IMR-90 (cell line): ENCODE data around the gene CHMP6. TPM values are rescaled to one million over a fixed set of nuclear protein-coding genes. Genes with fewer than 3 reads are reported as not detected.

Experiments used
- ATAC-seq: fragments of 200-7000 bp; cut with Tn5 transposase; 2 replicates; pipeline ENCODE4 v1.9.1; 2020; ENCODE audit warnings: low read depth, mild to moderate bottlenecking, moderate library complexity
- BruUV-seq: library from RNA; stranded (reverse); fragments of 400-500 nt; replicated peaks from 2 replicates; lab custom pipeline; 2021; lab: Mats Ljungman, UMichigan
- CTCF ChIA-PET: fragments of 300-600 bp; formaldehyde crosslinking; extraction: SDS; loops from one replicate; lab custom pipeline; 2021; ENCODE audit warnings: antibody characterized with exemption; lab: Yijun Ruan, JAX
- POLR2A ChIA-PET: fragments of 300-600 bp; sonication (Branson Sonifier 250); formaldehyde crosslinking; loops from one replicate; lab custom pipeline; 2022; ENCODE audit warnings: antibody characterized with exemption; ENCODE audit not compliant: unreplicated experiment; lab: Charles Lee
- DNase-seq: peaks from one replicate; pipeline ENCODE4 v3.0.0; 2013
- H2AFZ ChIP-seq: replicated peaks from 2 replicates; pipeline ENCODE3; 2013; ENCODE audit warnings: low read length, mild to moderate bottlenecking; ENCODE audit not compliant: poor library complexity
- H2AK5ac ChIP-seq: 2 replicates; pipeline ENCODE4 v1.6.1; 2013; ENCODE audit warnings: low read depth, low read length, inconsistent platforms
- H2AK9ac ChIP-seq: replicated peaks from 2 replicates; pipeline ENCODE3; 2013; ENCODE audit warnings: mild to moderate bottlenecking, low read depth, low read length, moderate library complexity; ENCODE audit not compliant: poor library complexity
- H2BK120ac ChIP-seq: 2 replicates; pipeline ENCODE4 v1.6.1; 2013; ENCODE audit warnings: low read depth, low read length, inconsistent platforms
- H2BK15ac ChIP-seq: 3 replicates; pipeline ENCODE4 v1.6.1; 2013; ENCODE audit warnings: low read depth, low read length, inconsistent platforms
- H2BK20ac ChIP-seq: 2 replicates; pipeline ENCODE4 v1.6.1; 2013; ENCODE audit warnings: low read depth, mild to moderate bottlenecking, inconsistent platforms, low read length, moderate library complexity
- H2BK5ac ChIP-seq: 2 replicates; pipeline ENCODE4 v1.6.1; 2013; ENCODE audit warnings: mild to moderate bottlenecking, low read depth, low read length, inconsistent platforms; ENCODE audit not compliant: poor library complexity, severe bottlenecking
- H3K14ac ChIP-seq: replicated peaks from 2 replicates; pipeline ENCODE4 v1.6.1; 2013; ENCODE audit warnings: low read depth, low read length, inconsistent platforms
- H3K18ac ChIP-seq: 2 replicates; pipeline ENCODE4 v1.6.1; 2013; ENCODE audit warnings: low read depth, low read length, control low read depth
- H3K23ac ChIP-seq: 2 replicates; pipeline ENCODE4 v1.6.1; 2013; ENCODE audit warnings: low read depth, low read length, inconsistent platforms
- H3K27ac ChIP-seq: 2 replicates; pipeline ENCODE4 v1.5.1; 2013; ENCODE audit warnings: mild to moderate bottlenecking, control low read depth, low read length; ENCODE audit not compliant: insufficient read depth
- H3K27me3 ChIP-seq: 2 replicates; pipeline ENCODE4 v1.6.1; 2013; ENCODE audit warnings: low read length; ENCODE audit not compliant: control insufficient read depth, insufficient read depth
- H3K36me3 ChIP-seq: 2 replicates; pipeline ENCODE4 v1.6.1; 2013; ENCODE audit warnings: low read length, mixed read lengths; ENCODE audit not compliant: control insufficient read depth, insufficient read depth
- H3K4ac ChIP-seq: 2 replicates; pipeline ENCODE4 v1.6.1; 2013; ENCODE audit warnings: low read depth, low read length, inconsistent platforms
- H3K4me1 ChIP-seq: 2 replicates; pipeline ENCODE4 v1.6.1; 2013; ENCODE audit warnings: low read length, mixed read lengths; ENCODE audit not compliant: control insufficient read depth, insufficient read depth
- H3K4me2 ChIP-seq: 2 replicates; pipeline ENCODE4 v1.6.1; 2013; ENCODE audit warnings: low read depth, mild to moderate bottlenecking, control low read depth, low read length, moderate library complexity
- H3K4me3 ChIP-seq: 2 replicates; pipeline ENCODE4 v1.5.1; 2013; ENCODE audit warnings: low read depth, mild to moderate bottlenecking, control low read depth, low read length, moderate library complexity; ENCODE audit not compliant: insufficient read depth
- H3K56ac ChIP-seq: 2 replicates; pipeline ENCODE4 v1.6.1; 2013; ENCODE audit warnings: low read length, inconsistent platforms; ENCODE audit not compliant: insufficient read depth; ENCODE audit errors: extremely low read depth
- H3K79me1 ChIP-seq, 2 experiments: 2 replicates each; pipeline ENCODE4 v1.6.1; 2013; ENCODE audit warnings: low read length in 2 of 2, inconsistent platforms in 1 of 2, low read depth in 1 of 2
- H3K9ac ChIP-seq: 2 replicates; pipeline ENCODE4 v1.6.1; 2013; ENCODE audit warnings: low read depth, low read length, control low read depth
- H3K9me1 ChIP-seq: 2 replicates; pipeline ENCODE4 v1.6.1; 2013; ENCODE audit warnings: low read length, inconsistent platforms; ENCODE audit not compliant: insufficient read depth
- H3K9me3 ChIP-seq: 2 replicates; pipeline ENCODE4 v1.6.1; 2013; ENCODE audit warnings: low read length; ENCODE audit not compliant: control insufficient read depth, insufficient read depth
- H4K20me1 ChIP-seq: 2 replicates; pipeline ENCODE4 v1.6.1; 2013; ENCODE audit warnings: low read length, inconsistent platforms; ENCODE audit not compliant: insufficient read depth
- H4K5ac ChIP-seq: 2 replicates; pipeline ENCODE4 v1.6.1; 2013; ENCODE audit warnings: mild to moderate bottlenecking, low read depth, low read length, control low read depth
- H4K8ac ChIP-seq, 2 experiments: 2 replicates each; pipeline ENCODE4 v1.6.1; 2013; ENCODE audit warnings: low read depth in 2 of 2, low read length in 2 of 2, control low read depth in 1 of 2, inconsistent platforms in 1 of 2
- H4K91ac ChIP-seq: 2 replicates; pipeline ENCODE4 v1.6.1; 2013; ENCODE audit warnings: low read depth, low read length, inconsistent platforms; ENCODE audit not compliant: insufficient read depth
- BHLHE40 ChIP-seq: fragments of 150-350 bp; IDR thresholded peaks from 2 replicates; pipeline ENCODE4 v1.6.1; 2016; ENCODE audit warnings: mild to moderate bottlenecking, low read depth, low read length
- CEBPB ChIP-seq: IDR thresholded peaks from 2 replicates; pipeline ENCODE4 v1.6.1; 2012; ENCODE audit warnings: low read depth, low read length, improper control_type of control experiment
- CHD1 ChIP-seq: IDR thresholded peaks from 2 replicates; pipeline ENCODE4 v1.6.1; 2012; ENCODE audit warnings: low read depth, low read length, improper control_type of control experiment
- CTCF ChIP-seq: conservative IDR thresholded peaks from 2 replicates; pipeline ENCODE4 v1.5.1; 2012; ENCODE audit warnings: mild to moderate bottlenecking, low read depth, low read length, improper control_type of control experiment
- ELK1 ChIP-seq: fragments of 150-350 bp; IDR thresholded peaks from 2 replicates; pipeline ENCODE4 v1.6.1; 2016; ENCODE audit warnings: low read depth, mild to moderate bottlenecking, low read length, moderate library complexity, borderline replicate concordance
- FOS ChIP-seq: fragments of 150-350 bp; IDR thresholded peaks from 2 replicates; pipeline ENCODE4 v1.6.1; 2016; ENCODE audit warnings: low read depth, low read length
- MAZ ChIP-seq: IDR thresholded peaks from 2 replicates; pipeline ENCODE4 v1.6.1; 2012; ENCODE audit warnings: low read depth, mild to moderate bottlenecking, low read length, improper control_type of control experiment, moderate library complexity, borderline replicate concordance
- MXI1 ChIP-seq: IDR thresholded peaks from 2 replicates; pipeline ENCODE4 v1.6.1; 2012; ENCODE audit warnings: low read depth, mild to moderate bottlenecking, low read length, moderate library complexity, borderline replicate concordance
- NFE2L2 ChIP-seq: fragments of 150-350 bp; IDR thresholded peaks from 2 replicates; pipeline ENCODE4 v1.6.1; 2016; ENCODE audit warnings: low read depth, mild to moderate bottlenecking, low read length
- RAD21 ChIP-seq: IDR thresholded peaks from 2 replicates; pipeline ENCODE4 v1.6.1; 2012; ENCODE audit warnings: low read length, improper control_type of control experiment
- RCOR1 ChIP-seq: IDR thresholded peaks from 2 replicates; pipeline ENCODE4 v1.6.1; 2012; ENCODE audit warnings: mild to moderate bottlenecking, low read length, improper control_type of control experiment; ENCODE audit not compliant: insufficient replicate concordance
- RFX5 ChIP-seq: IDR thresholded peaks from 2 replicates; pipeline ENCODE4 v1.8.0; 2012; ENCODE audit warnings: low read depth, mild to moderate bottlenecking, low read length, moderate library complexity
- SMC3 ChIP-seq: fragments of 150-350 bp; IDR thresholded peaks from 2 replicates; pipeline ENCODE4 v1.6.1; 2016; ENCODE audit warnings: low read depth, mild to moderate bottlenecking, antibody characterized with exemption, low read length, moderate library complexity
- USF2 ChIP-seq: fragments of 150-350 bp; IDR thresholded peaks from 2 replicates; pipeline ENCODE4 v1.6.1; 2017; ENCODE audit warnings: mild to moderate bottlenecking, antibody characterized with exemption, low read length, low read depth
- WGBS, 2 experiments: methylation state at CpG; one replicate each; pipeline versions ENCODE4 v1.1.5 to v1.1.7; 2013; ENCODE audit warnings: missing lambda C conversion rate in 2 of 2; ENCODE audit not compliant: insufficient read length in 1 of 2; ENCODE audit errors: extremely low coverage in 2 of 2; 5-methylcytosine and 5-hydroxymethylcytosine counted together
- dilution Hi-C: fragments of 300-500 bp; cut with HindIII; formaldehyde crosslinking; loops from one replicate; pipeline ENCODE4 v1.14.3; 2018; ENCODE audit warnings: low sequenced_read_pairs; ENCODE audit not compliant: unreplicated experiment
- in situ Hi-C: fragments of 300-500 bp; cut with MboI; formaldehyde crosslinking; loops from 3 replicates; pipeline ENCODE4 v1.14.3; 2019; ENCODE audit warnings: low sequenced_read_pairs, inconsistent platforms, mixed read lengths
- intact Hi-C: fragments of 100-400 bp; cut with micrococcal nuclease; formaldehyde crosslinking; loops from 2 replicates; pipeline ENCODE4 v1.10.0; 2022
- polyA plus RNA-seq, 3 experiments: library from polyadenylated mRNA; depleted of rRNA; stranded (reverse); fragments of >200 nt; gene quantifications; 2 replicates each; pipeline ENCODE4 v1.2.3, GENCODE V29; 2012; ENCODE audit warnings: low replicate concordance in 1 of 3
- total RNA-seq: library from RNA; depleted of rRNA; stranded (reverse); fragments of >200 nt; gene quantifications from 2 replicates; pipeline ENCODE4 v1.2.3, GENCODE V29; 2012

Gene CHMP6
- total and polyA plus RNA-seq, 2 of the 4 experiments (the other 2 are of a cell fraction) = 5.0 to 40.3 TPM

GRCh38 chr17:80996422-80997305 is 5.0 kb downstream of the CHMP6 start:
- Histone ChIP-seq H3K9ac (no peak overlapping the region), H3K14ac (no peak overlapping the region), H3K4me3 (no peak overlapping the region), H3K18ac (no peak overlapping the region), H3K36me3 (peaks cover 49% of the 10 kb centered on the region), H4K20me1 (no peaks in the 10 kb centered on the region; the same call in 1 of the 2 replicates), H3K4ac (no peak overlapping the region), H3K79me1 (peaks cover 11 to 22% of the 10 kb centered on the region in 2 experiments; a peak in 3 of 4 replicates), H2AK9ac (peak overlapping the region; percentile 37), H2AFZ (no peak overlapping the region), H2BK15ac (no peak overlapping the region), H3K9me1 (no peaks in the 10 kb centered on the region), H3K27me3 (no peaks in the 10 kb centered on the region), H2BK5ac (no peak overlapping the region), H4K91ac (no peak overlapping the region), H2AK5ac (no peak overlapping the region), H3K27ac (no peak overlapping the region), H3K23ac (no peak overlapping the region), H3K4me2 (no peak overlapping the region), H3K4me1 (peaks cover 3% of the 10 kb centered on the region), H2BK120ac (no peak overlapping the region), H3K56ac (no peak overlapping the region), H2BK20ac (no peak overlapping the region), H3K9me3 (no peaks in the 10 kb centered on the region), H4K8ac (no peak overlapping the region), H4K5ac (no peak overlapping the region)
- ChIA-PET CTCF (no interaction called here), POLR2A (no interaction called here)
- TF ChIP-seq RFX5 = no peak
- TF ChIP-seq CTCF = no peak
- no peak for TF ChIP-seq CHD1
- no peak for TF ChIP-seq RAD21
- no peak for TF ChIP-seq CEBPB
- no peak for TF ChIP-seq MAZ
- no peak for TF ChIP-seq FOS
- TF ChIP-seq SMC3 = no peak
- no peak for TF ChIP-seq USF2
- TF ChIP-seq NFE2L2 = no peak
- TF ChIP-seq MXI1 = no peak
- no peak for TF ChIP-seq ELK1
- TF ChIP-seq BHLHE40 = no peak
- TF ChIP-seq RCOR1 = no peak
- ATAC-seq (no peak), DNase-seq (no peak)
- intact Hi-C loops (no loop called here), dilution Hi-C loops (no loop called here), in situ Hi-C loops (no loop called here)
- no TSS peak for BruUV-seq
- WGBS, 2 experiments = 97% methylated on average over 14 of the region's 25 CpGs; no CpG with 5 or more reads in 1 of the 2 experiments
